MM.1S (cell line): ENCODE results near the gene SIM2.

Experiments used
- DNase-seq: peaks from one replicate; pipeline ENCODE4 v3.0.0-alpha.2; 2015
- H2AFZ ChIP-seq: fragments of 300-600 bp; sonication (generic); 2 replicates; pipeline ENCODE4 v1.6.0; 2016; ENCODE audit warnings: antibody characterized with exemption, low read length
- H3F3A ChIP-seq: fragments of 300-600 bp; sonication (generic); 2 replicates; pipeline ENCODE4 v1.6.1; 2016; ENCODE audit warnings: mild to moderate bottlenecking, antibody characterized with exemption, low read length, moderate library complexity, mixed read lengths; ENCODE audit not compliant: insufficient read depth
- H3K27ac ChIP-seq: fragments of 300-600 bp; sonication (generic); 2 replicates; pipeline ENCODE4 v1.5.1; 2016; ENCODE audit warnings: mild to moderate bottlenecking, low read length
- H3K27me3 ChIP-seq: fragments of 300-600 bp; sonication (generic); replicated peaks from 2 replicates; pipeline ENCODE4 v1.6.0; 2016; ENCODE audit warnings: low read length; ENCODE audit not compliant: insufficient read depth
- H3K36me3 ChIP-seq: fragments of 300-600 bp; sonication (generic); replicated peaks from 2 replicates; pipeline ENCODE4 v1.6.1; 2016; ENCODE audit warnings: mild to moderate bottlenecking, low read length, mixed read lengths; ENCODE audit not compliant: insufficient read depth
- H3K4me1 ChIP-seq: fragments of 300-600 bp; sonication (generic); 2 replicates; pipeline ENCODE4 v1.6.1; 2016; ENCODE audit warnings: low read length, mixed read lengths
- H3K4me2 ChIP-seq: fragments of 300-600 bp; sonication (generic); 2 replicates; pipeline ENCODE4 v1.6.0; 2016; ENCODE audit warnings: low read depth, low read length
- H3K4me3 ChIP-seq: fragments of 300-600 bp; sonication (generic); 2 replicates; pipeline ENCODE4 v1.5.1; 2016; ENCODE audit warnings: low read length, mixed read lengths
- H3K79me2 ChIP-seq: fragments of 300-600 bp; sonication (generic); 2 replicates; pipeline ENCODE4 v1.6.1; 2016; ENCODE audit warnings: mixed run types, low read length, mixed read lengths
- H3K9ac ChIP-seq: fragments of 300-600 bp; sonication (generic); 2 replicates; pipeline ENCODE4 v1.6.1; 2016; ENCODE audit warnings: low read length, mixed read lengths
- H3K9me2 ChIP-seq: fragments of 300-600 bp; sonication (generic); replicated peaks from 2 replicates; pipeline ENCODE4 v1.6.1; 2016; ENCODE audit warnings: mild to moderate bottlenecking, low read length, mixed read lengths; ENCODE audit not compliant: insufficient read depth
- H3K9me3 ChIP-seq: fragments of 300-600 bp; sonication (generic); replicated peaks from 2 replicates; pipeline ENCODE4 v1.6.1; 2016; ENCODE audit warnings: mild to moderate bottlenecking, low read length, mixed read lengths; ENCODE audit not compliant: insufficient read depth
- H4K20me1 ChIP-seq: fragments of 300-600 bp; sonication (generic); 2 replicates; pipeline ENCODE4 v1.6.1; 2016; ENCODE audit warnings: mild to moderate bottlenecking, low read length, moderate library complexity, mixed read lengths; ENCODE audit not compliant: insufficient read depth
- CTCF ChIP-seq: fragments of 300-600 bp; sonication (generic); IDR thresholded peaks from 2 replicates; pipeline ENCODE4 v1.5.1; 2016; ENCODE audit warnings: antibody characterized with exemption, low read length, mixed read lengths
- EZH2 ChIP-seq: fragments of 300-600 bp; sonication (generic); optimal IDR thresholded peaks from 2 replicates; pipeline ENCODE3; 2017; ENCODE audit warnings: low read depth, mild to moderate bottlenecking, antibody characterized with exemption, low read length, mixed read lengths
- EZH2phosphoT487 ChIP-seq: fragments of 300-600 bp; sonication (generic); IDR thresholded peaks from 2 replicates; pipeline ENCODE4 v1.6.1; 2018; ENCODE audit warnings: antibody characterized with exemption, low read length

The SIM2 gene

DNA sequence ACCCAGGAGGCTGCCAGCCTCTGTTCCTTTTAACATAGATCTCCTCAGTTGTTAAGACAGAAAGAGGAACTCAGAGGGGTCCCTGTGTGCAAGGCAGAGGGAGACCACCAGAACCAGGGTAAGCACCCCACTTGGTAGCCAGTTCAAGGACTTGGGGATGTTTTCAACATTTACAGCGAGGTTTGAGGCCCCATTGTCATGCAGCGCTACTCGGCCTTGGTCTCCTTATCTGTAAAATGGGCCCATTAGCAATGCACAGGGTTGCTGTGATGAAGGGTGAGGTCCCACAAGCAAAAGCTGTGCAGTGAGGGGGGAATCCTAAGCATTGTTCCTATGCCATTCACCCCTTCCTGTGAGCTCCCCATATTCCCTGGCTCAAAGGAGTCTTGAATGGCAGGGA lies 4.2 kb downstream of the SIM2 start:
- Histone ChIP-seq H3K27me3 (peaks cover 90% of the 10 kb centered on the region), H4K20me1 (no peaks in the 10 kb centered on the region), H3K4me1 (peaks cover 7% of the 10 kb centered on the region; the same call in 1 of the 2 replicates), H3K79me2 (no peaks in the 10 kb centered on the region), H3K4me2 (no peak overlapping the region), H3F3A (no peaks in the 10 kb centered on the region), H3K9me3 (no peaks in the 10 kb centered on the region), H3K4me3 (no peak overlapping the region), H3K27ac (no peak overlapping the region), H3K36me3 (no peaks in the 10 kb centered on the region), H3K9me2 (no peaks in the 10 kb centered on the region), H3K9ac (no peak overlapping the region), H2AFZ (no peak overlapping the region)
- TF ChIP-seq CTCF (no peak), EZH2 (no peak), EZH2phosphoT487 (no peak)
- no peak for DNase-seq

DNA sequence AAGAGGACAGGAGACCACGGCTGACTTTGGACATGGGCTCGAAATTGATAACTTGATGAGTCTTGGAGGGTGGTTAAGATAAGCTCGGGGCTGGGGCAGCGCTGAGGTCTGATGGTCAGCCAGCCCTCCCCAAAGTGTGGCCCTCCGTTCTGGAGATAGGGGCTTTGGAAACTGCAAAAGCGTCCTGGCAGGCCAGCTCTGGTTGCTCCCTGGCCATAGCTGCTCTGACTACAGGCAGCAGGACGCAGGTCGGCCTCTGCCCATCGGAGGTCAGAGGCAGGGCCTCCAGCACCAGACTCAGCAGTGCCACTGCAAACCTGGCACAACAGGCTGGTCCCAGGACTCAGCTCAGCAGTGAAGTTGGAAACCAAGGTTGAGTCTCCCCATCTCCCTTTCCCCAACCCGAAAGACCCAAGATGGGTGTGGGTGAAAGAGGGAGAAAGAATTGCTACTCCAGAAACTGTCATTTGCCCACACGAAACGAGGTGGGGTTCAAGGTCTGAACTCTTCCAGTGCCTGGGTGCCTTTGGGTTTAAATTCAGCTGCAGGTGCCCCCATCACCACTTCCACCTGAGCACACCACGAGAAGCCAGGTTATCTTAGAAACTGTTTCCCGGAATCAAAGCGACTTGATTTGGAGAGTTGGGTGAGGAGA lies 4.8 kb downstream of the SIM2 start:
- peaks cover 7% of the 10 kb centered on the region; the same call in 1 of the 2 replicates for H3K4me1 ChIP-seq
- H3K4me3 ChIP-seq: no peak overlapping the region
- H3K4me2 ChIP-seq: no peak overlapping the region
- H3F3A ChIP-seq: no peaks in the 10 kb centered on the region
- no peak overlapping the region for H3K27ac ChIP-seq
- H3K36me3 ChIP-seq: no peaks in the 10 kb centered on the region
- H4K20me1 ChIP-seq: no peaks in the 10 kb centered on the region
- H3K9me2 ChIP-seq: no peaks in the 10 kb centered on the region
- H2AFZ ChIP-seq: no peak overlapping the region
- no peaks in the 10 kb centered on the region for H3K79me2 ChIP-seq
- H3K9ac ChIP-seq: no peak overlapping the region
- TF ChIP-seq CTCF (no peak), EZH2phosphoT487 (no peak), EZH2 (no peak)
- no peaks in the 10 kb centered on the region for H3K9me3 ChIP-seq
- peaks cover 92% of the 10 kb centered on the region for H3K27me3 ChIP-seq
- DNase-seq: no peak

GRCh38 chr21:36704281-36704957 lies 5.5 kb downstream of the SIM2 start:
- no peak for DNase-seq
- H3F3A ChIP-seq: no peaks in the 10 kb centered on the region
- peaks cover 99% of the 10 kb centered on the region for H3K27me3 ChIP-seq
- H3K4me2 ChIP-seq: peak overlapping the region; percentile 58; the same call in 1 of the 2 replicates
- no peaks in the 10 kb centered on the region for H4K20me1 ChIP-seq
- peaks cover 7% of the 10 kb centered on the region; the same call in 1 of the 2 replicates for H3K4me1 ChIP-seq
- TF ChIP-seq EZH2phosphoT487: no peak
- TF ChIP-seq CTCF: no peak
- TF ChIP-seq EZH2: peak; percentile 44
- H3K27ac ChIP-seq: no peak overlapping the region
- no peak overlapping the region for H2AFZ ChIP-seq
- no peaks in the 10 kb centered on the region for H3K9me3 ChIP-seq
- H3K9ac ChIP-seq: no peak overlapping the region
- peak overlapping the region; percentile 34; the same call in 1 of the 2 replicates for H3K4me3 ChIP-seq
- H3K79me2 ChIP-seq: no peaks in the 10 kb centered on the region
- no peaks in the 10 kb centered on the region for H3K9me2 ChIP-seq
- H3K36me3 ChIP-seq: no peaks in the 10 kb centered on the region
